GM18867 (cell line): ENCODE measurements around the gene CBX2.
"Not testable (repeated sequence)": the region's sequence is repeated elsewhere in the genome, so short reads cannot be mapped to it uniquely, and the experiment has no call there.

Source experiments
- ATAC-seq: cut with Tn5 transposase; IDR thresholded peaks from one replicate; pipeline ENCODE4 v1.9.1; 2021; ENCODE audit warnings: mild to moderate bottlenecking, moderate library complexity; ENCODE audit not compliant: unreplicated experiment

The CBX2 gene

GRCh38 chr17:79742951-79743476, 34.9 kb upstream of the CBX2 start:
- ATAC-seq = no peak

- ATAC-seq = no peak
Measured at GRCh38 chr17:79743614-79744013, 34.3 kb upstream of the CBX2 start.

GRCh38 chr17:79745641-79746105, 32.3 kb upstream of the CBX2 start:
- no peak for ATAC-seq

- no peak for ATAC-seq
Measured at GRCh38 chr17:79746889-79747507, 30.9 kb upstream of the CBX2 start.

- no peak for ATAC-seq
Measured at GRCh38 chr17:79747508-79748294, 30.2 kb upstream of the CBX2 start.

- no peak for ATAC-seq
Measured at GRCh38 chr17:79748295-79749099, 29.5 kb upstream of the CBX2 start.

GRCh38 chr17:79749156-79749815, 28.7 kb upstream of the CBX2 start:
- ATAC-seq = no peak

GRCh38 chr17:79749958-79750357, 28.0 kb upstream of the CBX2 start:
- ATAC-seq = no peak

- ATAC-seq = no peak
Measured at GRCh38 chr17:79750650-79751545, 27.1 kb upstream of the CBX2 start.

GRCh38 chr17:79752175-79752574, 25.8 kb upstream of the CBX2 start:
- ATAC-seq = no peak

GRCh38 chr17:79754370-79754769, 23.6 kb upstream of the CBX2 start:
- ATAC-seq = no peak

GRCh38 chr17:79754903-79755302, 23.0 kb upstream of the CBX2 start:
- not testable (repeated sequence) for ATAC-seq

- ATAC-seq = no peak
Measured at GRCh38 chr17:79755591-79755990, 22.4 kb upstream of the CBX2 start.

GRCh38 chr17:79757140-79757745, 20.7 kb upstream of the CBX2 start:
- no peak for ATAC-seq

GRCh38 chr17:79758271-79758670, 19.7 kb upstream of the CBX2 start:
- ATAC-seq = no peak

GRCh38 chr17:79760197-79760906, 17.6 kb upstream of the CBX2 start:
- no peak for ATAC-seq

- ATAC-seq = no peak
Measured at GRCh38 chr17:79761894-79762589, 15.9 kb upstream of the CBX2 start.

GRCh38 chr17:79765708-79766107, 12.2 kb upstream of the CBX2 start:
- no peak for ATAC-seq
